Esophagus squamous epithelium (tissue), 4 donors: ENCODE measurements around the gene PSG2.
"Not testable (repeated sequence)": the region's sequence is repeated elsewhere in the genome, so short reads cannot be mapped to it uniquely, and the experiment has no call there.

ENCODE experiments used
- CTCF ChIP-seq, 6 experiments: fragments of 450-650 bp in 4 of 6; fragments of 200-600 bp in 2 of 6; sonication (generic) in 2 of 6; IDR thresholded peaks; one replicate each; pipeline ENCODE4 v1.5.1; 2016 to 2019; ENCODE audit warnings: antibody characterized with exemption in 6 of 6, mild to moderate bottlenecking in 4 of 6, moderate library complexity in 4 of 6
- POLR2A ChIP-seq, 4 donors: fragments of 450-650 bp; IDR thresholded peaks; one replicate each; pipeline ENCODE4 v1.6.1; 2017; ENCODE audit warnings: antibody characterized with exemption in 4 of 4, mild to moderate bottlenecking in 4 of 4, moderate library complexity in 3 of 4

DNA sequence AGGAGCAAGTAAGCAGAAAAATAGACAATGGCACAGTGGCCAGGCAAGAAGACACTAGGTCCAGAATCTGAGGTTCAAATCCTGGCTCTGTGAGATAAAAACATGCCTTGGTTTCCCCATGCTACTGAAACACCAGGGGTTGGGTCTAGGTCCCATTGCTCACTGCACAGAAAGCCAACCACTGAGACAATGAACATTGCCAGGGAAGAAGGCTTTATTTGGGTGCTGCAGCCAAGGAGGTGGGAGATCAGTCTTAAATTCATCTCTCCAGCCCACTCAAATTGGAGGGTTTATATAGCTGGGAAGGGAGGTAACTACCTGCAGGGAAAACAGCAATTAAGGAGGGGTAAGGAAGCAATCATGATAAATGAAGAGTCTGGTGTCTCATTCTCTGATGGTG lies 32.6 kb upstream of the PSG2 start:
- not testable (repeated sequence) for TF ChIP-seq CTCF, POLR2A (IDR thresholded peaks at IDR 0.05)
